ENCODE measurements around the gene JSRP1.

Gene JSRP1

GRCh38 chr19:2288818-2289713 is 32.8 kb upstream of the JSRP1 start:
- TF ChIP-seq EP300 (IDR thresholded peaks at IDR 0.05; ENCODE audit: borderline replicate concordance) (no peak), CEBPB (IDR thresholded peaks at IDR 0.05) (no peak), USF1 (IDR thresholded peaks at IDR 0.05) (no peak), TEAD4 (IDR thresholded peaks at IDR 0.05) (no peak), MAX (IDR thresholded peaks at IDR 0.05) (no peak), EGR1 (IDR thresholded peaks at IDR 0.05) (no peak), CREB1 (IDR thresholded peaks at IDR 0.05; ENCODE audit: low read depth) (no peak)

- no peak for TF ChIP-seq EP300 (IDR thresholded peaks at IDR 0.05; ENCODE audit: borderline replicate concordance)
Observed at GRCh38 chr19:2288338-2288817, 32.2 kb upstream of the JSRP1 start.

GRCh38 chr19:2287585-2288337 is 31.5 kb upstream of the JSRP1 start:
- TF ChIP-seq EGR1 (IDR thresholded peaks at IDR 0.05) (no peak), MAX (IDR thresholded peaks at IDR 0.05) (no peak), USF1 (IDR thresholded peaks at IDR 0.05) (no peak), ZBTB7A (IDR thresholded peaks at IDR 0.05; ENCODE audit: low read depth) (no peak), TCF12 (IDR thresholded peaks at IDR 0.05; ENCODE audit: low read depth) (no peak), CEBPB (IDR thresholded peaks at IDR 0.05) (no peak), YY1 (IDR thresholded peaks at IDR 0.05; ENCODE audit: low read depth) (no peak), TEAD4 (IDR thresholded peaks at IDR 0.05) (no peak), RAD21 (IDR thresholded peaks at IDR 0.05; ENCODE audit: low read depth) (no peak), EP300 (IDR thresholded peaks at IDR 0.05; ENCODE audit: borderline replicate concordance) (no peak), NFIC (IDR thresholded peaks at IDR 0.05) (no peak), REST (IDR thresholded peaks at IDR 0.05; ENCODE audit: low read depth) (no peak), FOXM1 (IDR thresholded peaks at IDR 0.05; ENCODE audit: borderline replicate concordance, low read depth) (no peak)

- TF ChIP-seq TAF1 (IDR thresholded peaks at IDR 0.05; ENCODE audit: low read depth) = no peak
- no peak for TF ChIP-seq REST (IDR thresholded peaks at IDR 0.05; ENCODE audit: low read depth)
- TF ChIP-seq ZBTB7A (IDR thresholded peaks at IDR 0.05; ENCODE audit: low read depth) = no peak
- no peak for TF ChIP-seq CREB1 (IDR thresholded peaks at IDR 0.05; ENCODE audit: low read depth)
- TF ChIP-seq YY1 (IDR thresholded peaks at IDR 0.05; ENCODE audit: low read depth) = no peak
- no peak for TF ChIP-seq NFIC (IDR thresholded peaks at IDR 0.05)
- TF ChIP-seq USF1 (IDR thresholded peaks at IDR 0.05) = no peak
- no peak for TF ChIP-seq TEAD4 (IDR thresholded peaks at IDR 0.05)
- TF ChIP-seq RAD21 (IDR thresholded peaks at IDR 0.05; ENCODE audit: low read depth) = no peak
- no peak for TF ChIP-seq EP300 (IDR thresholded peaks at IDR 0.05; ENCODE audit: borderline replicate concordance)
- no peak for TF ChIP-seq EGR1 (IDR thresholded peaks at IDR 0.05)
- no peak for TF ChIP-seq CEBPB (IDR thresholded peaks at IDR 0.05)
- TF ChIP-seq MAX (IDR thresholded peaks at IDR 0.05) = no peak
- TF ChIP-seq TCF12 (IDR thresholded peaks at IDR 0.05; ENCODE audit: low read depth) = no peak
- TF ChIP-seq FOXM1 (IDR thresholded peaks at IDR 0.05; ENCODE audit: borderline replicate concordance, low read depth) = no peak
Observed at GRCh38 chr19:2286402-2287140, 30.4 kb upstream of the JSRP1 start.

Data from Ishikawa (cell line).